Activated naive CD8-positive, alpha-beta T cell treated with anti-CD3 and anti-CD28 coated beads, Interleukin-2, amount 50 U/mL, for 16 hours (primary cell): ENCODE results near the gene SMAP1.

Experiments used
- DNase-seq: peaks from one replicate; pipeline ENCODE4 v3.0.0-alpha.2; 2020; ENCODE audit warnings: low read depth, low spot score

The SMAP1 gene

GRCh38 chr6:70889270-70889669, 221.6 kb downstream of the SMAP1 start:
- DNase-seq = no peak

GRCh38 chr6:70894001-70894400, 226.3 kb downstream of the SMAP1 start:
- DNase-seq = no peak

- DNase-seq = no peak
Measured at GRCh38 chr6:70900047-70900446, 232.4 kb downstream of the SMAP1 start.

DNA sequence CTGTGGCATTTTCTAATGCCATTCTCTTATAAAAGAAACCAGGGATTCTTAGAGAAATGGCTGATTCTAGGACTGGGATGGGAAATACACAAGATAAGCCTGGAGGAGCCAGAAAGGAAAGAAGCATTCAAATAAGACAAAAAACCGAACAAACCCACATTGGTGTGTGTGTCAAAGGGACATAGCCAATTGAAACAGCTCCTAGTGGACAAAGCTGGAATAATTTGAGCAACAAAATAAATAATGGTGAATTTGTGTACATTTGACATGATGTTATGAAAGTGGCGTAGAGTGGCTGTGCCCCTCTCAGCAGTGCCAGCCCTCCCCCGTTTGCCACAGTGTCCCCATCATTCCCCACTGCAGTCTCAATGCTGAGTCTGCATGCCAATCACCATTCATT, 233.6 kb downstream of the SMAP1 start:
- no peak for DNase-seq

GRCh38 chr6:70903665-70904452, 236.2 kb downstream of the SMAP1 start:
- DNase-seq = no peak

DNA sequence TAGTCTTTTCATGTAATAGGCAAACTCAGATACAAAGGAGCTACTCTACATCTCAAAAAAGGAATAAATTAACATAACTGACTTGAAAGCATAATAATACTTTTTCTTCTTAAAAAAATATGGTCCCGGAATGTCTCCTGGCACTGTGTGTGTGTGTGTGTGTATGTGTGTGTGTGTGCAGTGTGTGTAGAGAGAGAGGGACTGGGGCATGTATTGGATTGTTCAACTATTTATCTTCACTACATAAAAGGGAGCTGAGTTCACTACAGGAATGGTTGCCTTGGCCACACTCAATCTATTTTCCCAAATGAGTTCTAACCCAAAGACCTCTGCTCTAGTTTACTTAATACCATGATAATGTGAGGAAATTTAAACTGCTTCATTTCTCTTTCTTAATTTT, 238.1 kb downstream of the SMAP1 start:
- DNase-seq = no peak
